ENCODE results near the gene LOXHD1. TPM values are rescaled to one million over a fixed set of nuclear protein-coding genes. Genes with fewer than 3 reads are reported as not detected.

The LOXHD1 gene
- total RNA-seq, 4 donors from 2014 or later = 1.7 to 4.9 (median 3.2) TPM

- ATAC-seq (ENCODE audit: low FRiP score) = no peak
- DNase-seq (ENCODE audit: low spot score) = no peak
- no peak for TF ChIP-seq CTCF (IDR thresholded peaks at IDR 0.05)
These were observed 73.3 kb downstream of the LOXHD1 start for GRCh38 chr18:46583711-46584110.

GRCh38 chr18:46581648-46582047 is 75.4 kb downstream of the LOXHD1 start:
- ATAC-seq (ENCODE audit: low FRiP score) (no peak), DNase-seq (ENCODE audit: low spot score) (no peak)
- TF ChIP-seq CTCF (IDR thresholded peaks at IDR 0.05) = no peak

GRCh38 chr18:46578987-46579386 is 78.0 kb downstream of the LOXHD1 start:
- no peak for ATAC-seq (ENCODE audit: low FRiP score)
- no peak for TF ChIP-seq CTCF (IDR thresholded peaks at IDR 0.05)
- no peak for DNase-seq (ENCODE audit: low spot score)

- no peak for DNase-seq (ENCODE audit: low spot score)
- ATAC-seq (ENCODE audit: low FRiP score) = no peak
- no peak for TF ChIP-seq CTCF (IDR thresholded peaks at IDR 0.05)
These were observed 79.5 kb downstream of the LOXHD1 start for GRCh38 chr18:46577546-46577945.

- no peak for TF ChIP-seq CTCF (IDR thresholded peaks at IDR 0.05)
- ATAC-seq (ENCODE audit: low FRiP score) (no peak), DNase-seq (ENCODE audit: low spot score) (no peak)
These were observed 81.2 kb downstream of the LOXHD1 start for GRCh38 chr18:46575851-46576250.

GRCh38 chr18:46574743-46575115 is 82.3 kb downstream of the LOXHD1 start:
- no peak for TF ChIP-seq CTCF (IDR thresholded peaks at IDR 0.05)
- DNase-seq (ENCODE audit: low spot score) (no peak), ATAC-seq (ENCODE audit: low FRiP score) (no peak)

- DNase-seq (ENCODE audit: low spot score) (no peak), ATAC-seq (ENCODE audit: low FRiP score) (no peak)
- TF ChIP-seq CTCF (IDR thresholded peaks at IDR 0.05) = no peak
These were observed 82.8 kb downstream of the LOXHD1 start for GRCh38 chr18:46574000-46574742.
